CD4-positive, alpha-beta T cell (primary cell): ENCODE results near the gene TIPARP. TPM values are rescaled to one million over a fixed set of nuclear protein-coding genes. Genes with fewer than 3 reads are reported as not detected.

ENCODE experiments used
- ATAC-seq: fragments of 200-7000 bp; cut with Tn5 transposase; one replicate; pipeline ENCODE4 v1.10.0; 2022; ENCODE audit warnings: mild to moderate bottlenecking; ENCODE audit not compliant: poor library complexity
- CTCF ChIA-PET: fragments of 350-600 bp; sonication (Branson Sonifier 250); formaldehyde crosslinking; loops from one replicate; lab custom pipeline; 2021; ENCODE audit warnings: antibody characterized with exemption, inconsistent platforms; lab: Charles Lee
- POLR2A ChIA-PET: fragments of 350-600 bp; sonication (Branson Sonifier 250); formaldehyde crosslinking; loops from one replicate; lab custom pipeline; 2021; ENCODE audit warnings: antibody characterized with exemption, inconsistent platforms; lab: Charles Lee
- DNase-seq, 14 experiments: peaks; one replicate each; pipeline ENCODE4 v3.0.0-alpha.2; 2013 to 2020; ENCODE audit warnings: mixed read lengths in 2 of 14
- H3K27ac ChIP-seq, 2 donors: one replicate each; pipeline versions ENCODE4 v1.5.1 to v1.7.0; 2013; ENCODE audit warnings: low read length in 2 of 2, low read depth in 1 of 2, mild to moderate bottlenecking in 1 of 2
- H3K27me3 ChIP-seq, 2 experiments: 1 replicate in 1 of 2; 2 replicates in 1 of 2; pipeline versions ENCODE4 v1.6.1 to v1.7.0; 2013; ENCODE audit warnings: low read length in 2 of 2, control low read depth in 1 of 2, mild to moderate bottlenecking in 1 of 2, moderate library complexity in 1 of 2; ENCODE audit not compliant: insufficient read depth in 2 of 2, control insufficient read depth in 1 of 2
- H3K36me3 ChIP-seq: one replicate; pipeline ENCODE4 v1.6.1; 2013; ENCODE audit warnings: low read length, control low read depth; ENCODE audit not compliant: insufficient read depth
- H3K4me1 ChIP-seq: one replicate; pipeline ENCODE4 v1.6.1; 2013; ENCODE audit warnings: low read length, control low read depth; ENCODE audit not compliant: insufficient read depth
- H3K4me3 ChIP-seq: one replicate; pipeline ENCODE4 v1.5.1; 2013; ENCODE audit warnings: mild to moderate bottlenecking, low read length, moderate library complexity
- H3K9me3 ChIP-seq, 2 experiments: 1 replicate in 1 of 2; 2 replicates in 1 of 2; pipeline versions ENCODE4 v1.6.1 to v1.7.0; 2013; ENCODE audit warnings: low read length in 2 of 2, mild to moderate bottlenecking in 2 of 2, control low read depth in 1 of 2, moderate library complexity in 1 of 2; ENCODE audit not compliant: control insufficient read depth in 1 of 2, insufficient read depth in 1 of 2
- H3K27ac Mint-ChIP-seq: one replicate; pipeline ENCODE4 v1.8.0; 2020; ENCODE audit warnings: mixed read lengths
- H3K27me3 Mint-ChIP-seq: one replicate; pipeline ENCODE4 v1.8.0; 2021; ENCODE audit warnings: mixed read lengths
- H3K36me3 Mint-ChIP-seq: one replicate; pipeline ENCODE4 v1.8.0; 2021; ENCODE audit warnings: low read depth, mixed read lengths
- H3K4me1 Mint-ChIP-seq: one replicate; pipeline ENCODE4 v1.8.0; 2021; ENCODE audit warnings: low read depth, mixed read lengths
- H3K4me3 Mint-ChIP-seq: one replicate; pipeline ENCODE4 v1.8.0; 2020; ENCODE audit warnings: mild to moderate bottlenecking, mixed read lengths
- H3K9me3 Mint-ChIP-seq: one replicate; pipeline ENCODE4 v1.8.0; 2020; ENCODE audit warnings: mixed read lengths
- CTCF ChIP-seq: fragments of 200-600 bp; IDR thresholded peaks from one replicate; pipeline ENCODE4 v1.8.0; 2022; ENCODE audit warnings: antibody characterized with exemption, mild to moderate bottlenecking
- intact Hi-C, 2 experiments: fragments of 100-400 bp; cut with DNase I in 1 of 2; cut with micrococcal nuclease in 1 of 2; formaldehyde crosslinking; loops; one replicate each; pipeline versions ENCODE4 v1.15.1 to v1.9.0; 2023 to 2025; cut with DNase I, micrococcal nuclease
- total RNA-seq, 174 experiments: library from RNA in 2 of 174; stranded (reverse) in 2 of 174; gene quantifications; one replicate each; pipeline ENCODE4 v1.2.3 and lab custom pipeline; 2021 to 2026

TIPARP gene
- total RNA-seq, 2 experiments from 2014 or later = 158 to 166 TPM

- DNase-seq = no peak
- Histone ChIP-seq H3K9me3 (no peaks in the 10 kb centered on the region), H3K36me3 (no peaks in the 10 kb centered on the region), H3K4me3 (no peak overlapping the region), H3K27me3 (no peaks in the 10 kb centered on the region), H3K27ac (no peak overlapping the region), H3K4me1 (peaks cover 7% of the 10 kb centered on the region)
- TF ChIP-seq CTCF = no peak
- Mint-ChIP-seq H3K27ac (no peak overlapping the region), H3K9me3 (no peaks in the 10 kb centered on the region), H3K27me3 (no peaks in the 10 kb centered on the region), H3K4me3 (no peak overlapping the region), H3K4me1 (peaks cover 8% of the 10 kb centered on the region), H3K36me3 (no peaks in the 10 kb centered on the region)
- ATAC-seq = no peak
- ChIA-PET CTCF (no interaction called here), POLR2A (no interaction called here)
- intact Hi-C loops = no loop called here
Measured at GRCh38 chr3:156638271-156638670, 36.1 kb upstream of the TIPARP start.

GRCh38 chr3:156639414-156640023 is 34.9 kb upstream of the TIPARP start:
- Histone ChIP-seq H3K4me3 (no peak overlapping the region), H3K4me1 (peaks cover 16% of the 10 kb centered on the region), H3K27ac (no peak overlapping the region), H3K27me3 (no peaks in the 10 kb centered on the region), H3K36me3 (no peaks in the 10 kb centered on the region), H3K9me3 (no peaks in the 10 kb centered on the region)
- ChIA-PET POLR2A (no interaction called here), CTCF (interaction anchor here (0.6 kb wide), 1 partner anchor 1540 kb away, joined by 6 read pairs; no protein-coding TSS in a partner anchor)
- Mint-ChIP-seq H3K4me1 (peaks cover 18% of the 10 kb centered on the region), H3K36me3 (no peaks in the 10 kb centered on the region), H3K9me3 (no peaks in the 10 kb centered on the region), H3K4me3 (no peak overlapping the region), H3K27ac (no peak overlapping the region), H3K27me3 (no peaks in the 10 kb centered on the region)
- intact Hi-C loops = no loop called here
- ATAC-seq = no peak
- DNase-seq = no peak
- TF ChIP-seq CTCF = no peak

GRCh38 chr3:156641618-156641975 is 32.8 kb upstream of the TIPARP start:
- ChIA-PET POLR2A (no interaction called here), CTCF (no interaction called here)
- Histone ChIP-seq H3K4me3 (no peak overlapping the region), H3K27me3 (no peaks in the 10 kb centered on the region), H3K9me3 (no peaks in the 10 kb centered on the region), H3K27ac (no peak overlapping the region), H3K4me1 (peaks cover 16% of the 10 kb centered on the region), H3K36me3 (no peaks in the 10 kb centered on the region)
- ATAC-seq = no peak
- TF ChIP-seq CTCF = no peak
- no peak for DNase-seq
- Mint-ChIP-seq H3K27ac (no peak overlapping the region), H3K27me3 (peaks cover 1% of the 10 kb centered on the region), H3K9me3 (no peaks in the 10 kb centered on the region), H3K4me3 (no peak overlapping the region), H3K36me3 (no peaks in the 10 kb centered on the region), H3K4me1 (peaks cover 18% of the 10 kb centered on the region)
- intact Hi-C loops = no loop called here
